HG03097 (cell line): ENCODE results near the gene EPB41L3.

Experiments
- ATAC-seq: cut with Tn5 transposase; IDR thresholded peaks from one replicate; pipeline ENCODE4 v1.9.1; 2021; ENCODE audit not compliant: unreplicated experiment, low FRiP score

Gene EPB41L3

DNA sequence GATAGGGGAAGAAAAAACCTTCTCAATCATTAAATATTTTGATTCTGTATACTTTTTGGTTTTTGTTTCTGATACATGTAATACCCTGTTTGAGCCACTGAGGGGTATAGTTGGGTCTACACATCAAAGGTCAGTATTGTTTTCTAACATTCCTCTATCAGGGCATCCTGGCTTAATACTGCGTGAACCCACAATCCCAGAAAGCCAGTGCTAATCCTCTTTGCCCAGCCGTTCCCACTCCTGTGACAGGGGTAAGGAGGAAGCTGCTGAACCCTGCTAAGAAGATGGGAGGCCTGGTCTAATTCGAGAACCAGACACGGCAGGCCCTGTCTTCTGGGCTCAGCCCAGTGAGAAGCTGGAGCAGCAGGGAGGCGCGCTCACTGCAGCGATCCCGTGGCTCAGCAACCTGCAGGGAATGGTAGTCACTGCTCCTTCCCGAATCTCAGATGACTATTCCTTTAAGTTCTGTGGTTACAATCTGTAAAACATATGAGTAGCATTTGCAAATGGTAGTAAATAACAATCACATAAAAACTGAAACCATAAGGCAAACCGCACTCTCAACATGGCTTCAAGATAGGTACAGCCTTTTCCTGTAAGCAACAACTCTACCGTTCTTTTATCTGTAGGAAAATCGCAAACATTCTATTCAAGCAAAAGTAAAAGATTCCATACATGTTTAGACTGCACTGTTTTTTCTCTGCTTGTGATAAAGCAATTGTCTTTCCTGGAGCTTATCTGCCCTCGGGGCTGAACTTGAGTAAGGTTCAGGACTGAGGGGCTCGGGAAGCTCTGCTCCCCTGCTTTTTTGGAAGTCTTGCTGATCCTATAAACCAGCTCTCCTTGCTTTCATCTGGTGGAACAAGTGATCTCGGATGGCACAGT is 87.0 kb downstream of the EPB41L3 start:
- ATAC-seq = peak; percentile 84

DNA sequence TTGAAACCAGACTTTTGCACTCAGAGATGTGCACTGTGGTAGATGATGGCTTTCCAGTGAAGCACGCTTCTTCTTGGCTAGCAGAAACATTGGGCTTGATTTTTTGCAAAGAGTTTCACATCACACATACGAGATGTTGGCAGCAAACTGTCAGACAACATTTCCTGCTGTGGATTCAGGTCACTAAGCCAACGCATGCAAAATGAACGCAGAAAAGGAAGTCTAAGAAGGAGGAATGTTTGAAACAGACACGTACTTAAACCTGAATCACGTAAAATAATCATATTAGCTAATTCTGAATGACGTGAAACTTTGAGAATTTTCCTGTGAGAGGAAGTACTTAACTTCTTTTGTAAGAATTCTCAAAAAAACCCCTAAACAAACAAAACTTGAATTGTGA is 88.1 kb downstream of the EPB41L3 start:
- ATAC-seq = no peak

DNA sequence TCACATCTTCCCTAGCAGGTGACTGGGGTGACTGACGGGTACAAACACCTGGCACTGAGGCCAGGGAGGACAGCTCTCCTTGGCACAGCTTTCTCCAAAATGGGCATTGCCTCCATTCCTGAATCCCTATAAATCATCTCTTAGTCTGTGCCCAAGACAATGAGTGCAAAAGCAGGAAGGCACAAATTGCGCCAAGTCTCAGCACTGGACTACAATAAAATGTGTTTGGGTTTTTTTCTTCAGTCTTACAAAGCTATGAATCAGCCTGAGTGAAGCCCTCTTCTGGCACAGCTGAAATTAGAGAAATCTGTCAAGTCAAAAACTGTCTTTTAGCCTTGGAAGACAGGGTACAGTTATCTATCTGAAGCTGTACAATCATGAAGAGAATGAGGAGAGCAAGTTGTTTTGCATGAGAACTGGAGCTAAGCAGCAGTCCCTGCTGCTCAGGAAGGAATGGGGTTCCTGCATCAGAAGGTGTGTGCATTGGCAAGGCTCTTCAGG is 90.8 kb downstream of the EPB41L3 start:
- no peak for ATAC-seq

DNA sequence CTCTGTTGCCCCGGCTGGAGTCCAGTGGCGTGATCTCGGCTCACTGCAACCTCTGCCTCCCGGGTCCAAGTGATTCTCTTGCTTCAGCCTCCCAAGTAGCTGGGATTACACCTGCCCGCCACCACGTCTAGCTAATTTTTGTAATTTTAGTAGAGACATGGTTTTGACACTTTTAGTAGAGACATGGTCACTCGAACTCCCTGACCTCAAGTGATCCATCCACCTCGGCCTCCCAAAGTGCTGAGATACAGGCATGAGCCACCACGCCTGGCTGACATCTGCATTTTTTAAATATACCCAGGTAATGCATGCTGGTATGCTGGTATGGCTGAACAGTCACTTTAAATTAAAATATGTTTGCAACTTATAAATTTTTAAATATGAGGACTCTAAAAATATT is 91.9 kb downstream of the EPB41L3 start:
- ATAC-seq = no peak

DNA sequence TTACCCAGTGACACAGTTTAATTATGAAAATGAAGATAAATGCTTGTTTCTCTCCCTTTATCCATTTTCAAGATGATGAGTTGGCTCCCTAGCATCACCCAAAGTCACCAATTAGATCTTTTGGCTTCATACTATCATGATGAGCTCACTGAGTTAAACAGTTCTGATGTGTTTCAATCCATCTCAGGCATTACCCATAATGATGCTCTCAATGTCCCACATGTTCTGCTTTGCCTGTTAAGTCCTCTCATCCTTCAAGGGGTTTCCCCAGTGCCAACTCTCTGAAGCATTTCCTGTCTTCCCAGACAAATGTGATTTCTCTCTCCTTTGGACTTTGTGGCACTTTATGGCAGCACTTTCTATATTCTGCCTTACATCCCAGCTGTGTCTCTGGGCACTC is 92.6 kb downstream of the EPB41L3 start:
- ATAC-seq = no peak

DNA sequence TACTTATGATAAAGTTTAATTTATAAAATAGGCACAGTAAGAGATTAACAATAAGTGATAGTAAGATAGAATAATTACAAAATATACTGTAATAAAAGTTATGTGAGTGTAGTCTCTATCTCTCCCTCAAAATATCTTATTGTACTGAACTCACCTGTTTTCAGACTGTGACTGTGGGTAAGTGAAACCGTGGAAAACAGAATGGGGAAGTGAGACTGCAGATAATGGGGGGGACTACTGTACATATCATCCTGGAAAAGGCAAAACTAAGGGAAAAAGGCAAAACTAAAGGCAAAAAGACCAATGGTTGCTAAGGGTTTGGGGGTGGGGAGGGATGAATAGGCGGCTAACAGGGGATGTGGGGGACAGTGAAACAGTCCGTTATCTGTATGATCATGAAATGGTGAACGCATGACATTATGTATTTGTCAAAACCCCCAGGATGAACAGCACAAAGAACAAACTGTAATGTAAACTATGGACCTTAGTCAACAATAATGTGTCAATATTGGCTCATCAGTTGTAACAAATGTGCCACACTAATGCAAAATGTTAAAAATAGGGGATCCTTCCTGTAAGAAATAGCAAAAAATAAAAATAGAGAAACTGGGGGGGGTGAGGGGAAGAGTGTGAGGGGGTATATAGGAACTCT is 93.8 kb downstream of the EPB41L3 start:
- no peak for ATAC-seq

DNA sequence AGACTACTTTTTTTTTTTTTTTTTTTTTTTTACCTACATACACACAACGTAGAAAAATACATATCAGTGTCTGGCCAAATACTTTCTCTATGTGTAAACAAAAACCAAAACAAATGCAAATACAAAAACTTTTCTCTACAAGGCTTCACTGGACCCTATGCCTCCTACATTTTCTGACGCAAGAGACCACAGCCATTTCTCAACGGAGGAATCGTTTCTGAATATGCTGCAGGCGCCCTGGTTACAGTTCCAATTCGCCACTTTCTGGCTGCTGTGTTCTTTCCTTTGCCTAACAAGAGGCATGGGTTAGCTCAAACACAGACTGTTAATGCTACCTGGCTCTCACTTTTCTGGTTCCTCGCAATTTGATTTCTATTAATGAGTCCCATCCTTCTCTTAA is 96.4 kb downstream of the EPB41L3 start:
- ATAC-seq = no peak

DNA sequence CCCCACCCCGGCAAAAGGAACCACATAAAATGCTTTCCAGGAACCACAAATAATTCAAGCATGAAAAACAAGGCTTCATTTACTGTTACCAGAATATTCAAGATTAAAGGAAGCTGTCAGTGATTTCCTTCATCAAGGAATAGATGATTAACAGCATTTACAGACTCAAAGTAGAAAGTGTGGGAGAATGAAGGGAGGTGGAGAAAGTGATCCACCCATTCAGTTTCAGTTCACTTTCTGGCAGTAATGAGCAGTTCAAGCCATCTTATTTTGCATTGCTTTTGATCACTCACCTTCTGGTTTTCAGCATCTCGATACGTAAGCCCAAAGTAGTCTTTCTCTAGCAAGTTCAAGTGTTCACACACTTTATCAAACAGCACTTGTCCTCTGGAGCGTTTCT is 99.0 kb downstream of the EPB41L3 start:
- ATAC-seq = no peak

DNA sequence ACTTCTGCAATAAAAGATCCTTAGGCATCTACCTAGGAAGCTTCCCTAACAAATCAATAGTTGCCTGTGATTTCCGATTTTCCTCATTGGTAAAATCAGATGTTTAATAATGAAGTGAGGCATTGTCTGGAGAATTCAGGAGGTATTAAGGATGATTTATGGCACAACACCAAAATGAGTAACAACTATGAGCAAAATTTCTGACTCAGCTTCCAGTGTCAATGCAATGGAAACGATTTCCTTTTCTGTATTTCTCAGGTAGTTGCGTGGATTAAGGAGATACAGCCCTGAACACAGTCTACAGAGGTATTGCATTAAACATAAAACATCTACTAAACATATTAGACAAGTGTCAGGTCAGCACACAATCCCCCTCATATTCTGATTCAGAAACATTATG is 99.5 kb downstream of the EPB41L3 start:
- ATAC-seq = no peak

DNA sequence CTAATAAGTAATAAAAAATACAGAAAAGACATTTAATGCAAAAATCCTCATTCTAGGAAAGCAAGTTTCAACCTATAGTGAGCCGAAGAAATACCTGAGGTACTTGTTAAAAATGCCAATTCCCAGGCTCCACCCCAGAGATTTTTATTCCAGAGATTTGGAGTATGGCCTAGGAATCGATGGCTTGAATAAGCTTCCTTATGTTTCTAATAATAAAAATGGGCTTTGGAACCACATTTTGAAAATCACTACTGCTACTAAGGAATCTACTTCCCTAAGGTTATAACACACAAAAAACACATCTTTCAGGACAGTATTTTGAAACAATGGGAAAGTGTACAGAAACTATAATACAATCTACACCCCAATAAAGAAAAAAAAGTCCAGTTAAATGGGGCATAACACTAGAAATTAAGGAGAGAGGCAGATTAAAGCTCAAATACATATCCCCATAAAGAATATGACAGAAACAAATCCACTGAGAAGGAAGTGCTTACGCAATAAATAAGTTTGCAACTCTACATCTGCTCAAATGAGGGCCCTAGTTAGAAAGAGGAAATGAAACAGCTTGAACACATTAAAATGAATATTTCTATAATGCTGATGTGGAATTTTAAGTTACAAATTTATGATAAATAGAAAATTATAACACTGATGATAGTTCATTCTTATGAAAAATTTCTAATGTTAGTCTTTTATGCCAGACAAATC is 103.7 kb downstream of the EPB41L3 start:
- ATAC-seq = no peak

DNA sequence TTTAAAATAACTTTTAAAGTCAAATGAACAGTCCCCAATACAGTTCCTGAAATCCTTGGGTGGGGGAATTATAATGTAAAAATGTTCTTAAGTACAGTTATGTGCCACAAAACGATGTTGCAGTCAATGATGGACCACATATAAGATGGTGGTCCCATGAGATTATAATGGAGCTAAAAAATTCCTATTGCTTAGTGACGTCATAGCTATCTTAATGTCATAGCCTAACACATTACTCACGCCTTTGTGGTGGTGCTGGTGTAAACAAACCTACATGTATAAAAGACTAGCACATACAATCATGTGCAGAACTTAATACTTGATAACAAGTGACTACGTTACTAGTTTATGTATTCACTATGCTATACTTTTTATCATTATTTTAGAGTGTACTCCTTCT is 109.4 kb downstream of the EPB41L3 start:
- ATAC-seq = no peak

DNA sequence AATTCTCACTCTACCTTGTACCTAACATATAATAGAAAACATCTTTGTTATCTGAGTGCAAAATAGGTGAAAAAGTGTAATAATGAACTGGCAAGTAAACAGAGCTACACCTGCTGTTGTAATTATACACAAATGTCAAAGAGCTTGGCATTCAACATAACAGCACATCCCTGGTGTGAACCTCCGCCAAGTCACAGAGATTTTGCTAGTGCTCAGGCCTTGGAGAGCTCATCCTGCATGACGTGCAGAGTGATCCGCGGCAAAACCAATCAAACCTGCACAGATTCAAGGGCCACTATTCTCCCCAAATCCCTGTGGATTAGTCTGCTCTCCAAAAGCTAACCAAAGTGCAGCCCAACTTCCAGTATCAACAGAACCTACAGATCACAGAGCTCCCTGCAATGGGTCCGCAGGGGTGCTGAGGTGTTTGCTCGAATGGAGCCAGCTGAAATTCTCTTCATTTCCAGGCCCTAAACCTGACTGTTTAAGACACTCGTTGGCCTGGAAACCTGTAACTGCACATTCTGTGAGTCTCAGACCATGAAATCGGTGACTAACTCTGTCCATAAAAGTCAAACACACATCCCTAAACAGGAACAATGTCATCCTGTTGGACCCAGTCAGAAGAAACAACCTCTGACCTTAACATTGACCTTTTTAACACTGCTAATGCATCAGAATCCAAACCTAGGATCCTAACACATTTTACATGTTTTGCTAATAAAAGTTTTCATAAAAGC is 111.8 kb downstream of the EPB41L3 start:
- no peak for ATAC-seq

DNA sequence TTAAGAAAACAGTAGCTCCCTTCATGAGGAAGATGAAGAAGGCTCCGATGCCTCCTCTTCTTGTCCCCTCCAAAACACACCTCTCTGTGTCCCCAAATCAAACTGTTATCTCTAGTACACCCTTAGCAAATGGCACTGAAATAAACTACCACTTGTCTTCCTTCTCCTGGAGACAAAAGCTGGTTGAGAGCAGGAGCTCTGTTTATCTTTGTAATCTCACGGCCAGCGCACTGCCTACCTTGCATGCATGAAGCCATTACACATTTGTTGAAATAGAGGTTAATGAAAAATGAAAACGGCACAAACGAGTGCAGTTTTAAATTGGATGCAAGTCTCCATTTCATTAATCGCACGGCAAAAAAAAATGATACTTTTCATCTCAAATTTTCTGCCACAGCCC is 113.7 kb downstream of the EPB41L3 start:
- no peak for ATAC-seq

DNA sequence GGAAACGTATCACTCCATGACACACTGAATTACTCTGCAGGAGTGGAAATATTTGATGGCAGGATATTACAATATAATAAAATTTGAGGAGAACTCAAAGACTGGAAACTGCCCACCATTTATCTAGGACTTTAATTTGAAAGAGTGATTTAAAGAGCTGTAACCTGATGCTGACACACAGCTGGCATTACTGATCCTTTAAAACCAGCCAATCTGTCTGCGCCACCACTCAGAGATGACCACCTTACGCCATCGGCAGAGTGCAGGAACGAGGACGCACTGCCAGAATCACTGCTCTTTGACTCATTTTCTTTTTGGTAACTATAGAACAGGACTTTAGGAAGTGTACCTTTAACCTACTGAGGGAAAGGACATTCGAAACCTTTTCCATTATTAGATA is 114.1 kb downstream of the EPB41L3 start:
- no peak for ATAC-seq

DNA sequence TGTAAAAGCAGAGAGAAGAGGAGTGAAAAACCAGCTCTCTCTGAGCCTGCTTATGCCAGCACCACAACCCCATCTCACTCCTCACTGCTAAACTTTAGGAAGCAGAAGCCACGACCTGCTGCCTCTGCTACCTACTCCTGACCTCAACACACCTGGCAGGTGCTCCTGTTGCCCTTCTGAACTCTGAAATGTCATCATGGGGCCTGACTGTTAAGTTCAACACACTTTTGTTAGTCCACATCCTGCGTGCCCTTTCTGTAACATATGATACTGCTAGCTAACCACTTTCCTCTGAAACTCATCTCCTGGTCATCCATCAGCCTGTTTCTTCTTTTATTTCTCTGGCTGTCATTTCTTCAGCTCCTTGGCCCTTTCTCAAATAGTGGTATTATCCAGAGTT is 118.1 kb downstream of the EPB41L3 start:
- no peak for ATAC-seq

DNA sequence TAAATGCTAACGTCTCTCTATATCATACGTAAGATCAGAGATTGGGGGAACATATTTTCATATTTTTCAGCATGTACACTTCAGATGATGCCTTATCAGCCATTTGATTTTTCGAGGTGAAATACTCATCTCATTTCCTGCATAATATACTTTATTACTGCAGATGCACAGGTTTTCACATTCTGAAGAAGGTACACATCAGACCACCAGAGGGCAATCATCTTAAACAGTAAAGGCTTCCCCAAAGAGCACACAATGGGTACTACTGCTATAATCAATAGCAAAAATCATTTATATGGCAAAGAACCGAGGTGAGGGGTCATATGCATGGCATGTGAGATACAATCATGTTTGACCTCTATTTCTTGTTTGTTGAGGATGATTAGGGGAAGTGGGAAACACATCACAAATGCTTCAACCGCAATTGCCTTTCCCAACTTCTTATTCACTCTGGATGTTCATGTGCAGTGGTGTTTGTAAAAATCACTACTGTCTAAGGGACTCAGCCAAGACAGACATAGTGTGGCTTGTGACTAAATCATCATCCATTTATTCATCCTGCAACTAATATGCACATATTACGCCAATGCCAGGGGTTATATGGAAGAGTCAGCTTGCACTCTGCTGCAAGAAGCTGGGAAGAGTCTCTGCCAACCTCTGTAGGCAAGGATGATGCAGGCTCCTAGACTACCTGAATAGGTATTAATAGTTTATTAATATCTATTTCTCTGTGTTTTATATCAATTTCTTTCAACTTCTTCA is 118.7 kb downstream of the EPB41L3 start:
- ATAC-seq = no peak

DNA sequence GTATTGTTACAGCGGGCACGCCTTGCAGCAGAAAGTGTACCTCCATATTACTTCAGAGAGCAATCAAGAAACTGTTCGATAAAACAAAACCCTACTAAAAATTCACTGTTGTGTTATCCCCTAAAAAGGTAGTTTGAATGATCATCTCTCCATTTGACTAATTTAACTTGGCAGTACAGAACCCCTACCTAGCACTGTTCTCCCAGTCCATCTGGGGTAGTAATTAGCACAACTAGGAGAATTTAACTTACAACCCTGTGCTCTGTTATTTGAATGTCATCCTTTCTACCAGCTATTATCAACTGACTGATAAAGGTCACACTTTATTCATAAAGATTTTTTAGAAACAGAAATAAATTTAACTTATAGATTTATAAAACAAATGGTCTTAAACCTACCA is 121.2 kb downstream of the EPB41L3 start:
- ATAC-seq = no peak

DNA sequence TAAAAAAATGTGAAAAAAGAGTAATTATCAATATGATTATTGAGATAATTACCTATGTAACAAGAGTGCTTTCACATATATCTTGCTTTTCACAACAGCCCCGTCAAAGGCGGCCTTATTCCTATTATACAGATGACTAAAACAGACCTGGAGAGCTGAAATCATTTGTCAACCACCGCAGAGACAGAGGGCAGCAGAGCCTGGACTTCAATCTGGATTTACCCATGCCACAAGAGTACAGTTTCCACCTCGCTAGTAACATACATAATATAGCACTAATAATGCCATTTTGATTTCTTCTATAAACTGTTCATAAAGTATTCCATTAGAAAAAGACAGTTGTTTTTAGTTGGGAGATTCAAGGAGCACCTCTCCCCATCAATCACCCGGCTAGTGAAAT is 121.8 kb downstream of the EPB41L3 start:
- no peak for ATAC-seq

DNA sequence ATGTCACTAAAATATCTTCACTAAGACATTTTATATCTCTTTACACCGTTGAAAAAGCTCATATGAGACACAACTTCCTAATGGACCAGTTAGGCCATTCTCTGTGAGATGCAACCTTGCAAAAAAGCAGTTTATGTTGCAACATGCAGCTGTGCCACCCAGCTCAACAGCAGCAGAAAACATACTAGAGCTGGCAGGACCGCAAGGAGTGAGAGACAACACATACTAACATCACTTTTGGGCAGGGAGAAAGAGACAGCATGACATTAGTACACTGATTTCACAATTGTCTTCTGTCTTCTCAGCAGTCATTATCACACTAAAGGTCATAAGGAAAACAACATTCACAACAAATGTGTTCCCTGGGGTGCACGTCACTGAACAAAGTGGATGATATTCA is 122.9 kb downstream of the EPB41L3 start:
- ATAC-seq = no peak

DNA sequence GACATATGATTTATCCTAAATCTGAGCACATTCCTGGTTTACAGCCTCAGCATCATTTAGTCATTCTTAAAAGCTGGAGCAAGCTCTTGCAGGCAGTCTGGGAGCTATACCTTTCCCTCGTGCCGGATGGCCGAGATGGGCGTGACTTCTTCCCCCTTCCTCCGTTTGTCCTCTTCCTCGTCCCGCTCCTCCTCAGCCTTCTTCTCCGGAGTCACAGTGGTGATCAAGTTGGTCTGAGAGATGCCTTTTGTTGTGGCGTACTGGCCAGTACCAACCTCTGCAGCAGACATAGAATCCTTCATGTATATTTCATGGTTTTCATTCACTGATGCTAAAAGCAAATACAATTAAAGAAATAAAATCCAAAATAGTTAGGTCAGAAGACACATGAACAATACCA is 124.2 kb downstream of the EPB41L3 start:
- no peak for ATAC-seq
